ENCODE data around the gene BMP4. TPM values are rescaled to one million over a fixed set of nuclear protein-coding genes. Genes with fewer than 3 reads are reported as not detected.

Gene BMP4
- polyA plus RNA-seq, 3 donors from 2014 or later = not detected

DNA sequence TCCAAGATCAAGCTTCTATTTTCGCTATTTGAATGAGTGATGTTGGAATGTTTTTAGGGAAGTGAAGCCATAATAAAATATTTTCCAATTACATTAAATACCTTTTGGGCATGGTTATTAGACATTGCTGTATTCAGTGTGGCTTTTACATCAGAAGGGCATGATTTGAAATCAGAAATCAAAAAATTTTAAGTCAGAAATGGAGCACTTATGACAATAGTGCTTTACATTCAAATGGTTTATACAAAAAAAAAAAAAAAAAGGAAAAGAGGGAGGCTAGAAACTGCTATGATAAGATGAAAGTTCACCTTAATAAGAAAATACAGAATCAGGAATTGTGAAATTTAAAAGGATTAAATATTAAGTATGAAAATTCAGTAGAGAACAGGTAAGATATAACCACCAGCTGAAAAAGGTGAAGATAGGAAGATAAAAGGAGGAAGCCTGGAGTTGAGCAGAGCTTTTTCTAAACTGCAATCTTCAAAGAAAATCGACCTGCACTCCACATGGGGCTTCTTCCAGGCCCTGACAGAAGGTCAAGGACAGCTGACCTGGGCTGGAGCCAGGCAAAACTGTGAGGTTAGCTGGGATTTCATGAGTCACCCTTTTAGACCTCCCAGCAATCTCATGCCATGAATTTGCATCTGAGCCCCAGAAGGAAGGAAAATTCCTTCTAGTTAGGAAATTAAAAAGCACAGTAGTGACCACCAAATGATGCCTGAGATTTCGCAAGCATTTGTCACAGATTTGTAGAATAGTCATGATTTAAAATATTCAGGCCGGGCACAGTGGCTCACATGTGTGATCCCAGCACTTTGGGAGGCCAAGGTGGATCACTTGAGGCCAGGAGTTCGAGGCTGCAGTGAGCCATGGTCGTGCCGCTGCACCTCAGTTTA lies 23.4 kb upstream of the BMP4 start:
- H3K27me3 Mint-ChIP-seq (ENCODE audit: low read depth in 3 of 3) = peaks cover 0 to 3% (median 2%) of the 10 kb centered on the region in 3 donors
- H3K4me3 Mint-ChIP-seq = no peak overlapping the region
- no peak for DNase-seq
- peaks cover 0 to 2% (median 0%) of the 10 kb centered on the region in 3 donors for H3K36me3 Mint-ChIP-seq
- H3K9me3 Mint-ChIP-seq = peaks cover 2 to 19% (median 9%) of the 10 kb centered on the region in 6 donors
- H3K4me1 Mint-ChIP-seq = no peaks in the 10 kb centered on the region
- no peak overlapping the region for H3K27ac Mint-ChIP-seq

DNA sequence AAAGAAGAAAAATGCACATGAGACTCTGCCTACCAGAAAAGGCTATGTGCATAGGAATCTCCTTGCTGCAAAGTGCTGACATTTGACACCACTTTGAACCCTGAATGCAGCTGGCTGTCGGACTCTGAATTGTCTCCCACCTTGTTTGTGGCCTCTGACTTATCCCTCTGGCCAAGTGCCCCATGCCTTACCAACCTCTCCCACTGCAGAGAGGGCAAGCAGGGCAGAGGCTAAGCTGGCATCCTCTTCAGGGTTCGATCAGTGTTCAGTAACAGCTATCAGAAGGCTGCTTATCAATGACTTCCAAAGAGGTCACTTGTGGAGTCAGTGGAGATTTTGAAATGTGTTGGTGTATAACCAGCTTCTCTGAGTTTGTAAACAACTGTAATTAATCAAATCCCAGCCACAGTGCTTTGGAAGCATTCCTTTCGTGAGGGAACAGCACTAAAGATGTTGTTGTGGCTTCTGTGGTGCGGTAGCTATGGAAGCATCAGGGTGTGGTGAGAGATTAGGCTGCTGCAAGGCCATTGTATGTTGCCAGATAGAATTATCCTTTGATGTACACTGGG lies 22.6 kb upstream of the BMP4 start:
- H3K4me3 Mint-ChIP-seq = no peak overlapping the region
- DNase-seq = no peak
- H3K36me3 Mint-ChIP-seq = no peaks in the 10 kb centered on the region
- no peak overlapping the region for H3K27ac Mint-ChIP-seq
- H3K4me1 Mint-ChIP-seq = no peaks in the 10 kb centered on the region
- H3K27me3 Mint-ChIP-seq (ENCODE audit: low read depth in 3 of 3) = peaks cover 0 to 3% (median 2%) of the 10 kb centered on the region in 3 donors
- peaks cover 0 to 11% (median 3%) of the 10 kb centered on the region in 6 donors for H3K9me3 Mint-ChIP-seq

DNA sequence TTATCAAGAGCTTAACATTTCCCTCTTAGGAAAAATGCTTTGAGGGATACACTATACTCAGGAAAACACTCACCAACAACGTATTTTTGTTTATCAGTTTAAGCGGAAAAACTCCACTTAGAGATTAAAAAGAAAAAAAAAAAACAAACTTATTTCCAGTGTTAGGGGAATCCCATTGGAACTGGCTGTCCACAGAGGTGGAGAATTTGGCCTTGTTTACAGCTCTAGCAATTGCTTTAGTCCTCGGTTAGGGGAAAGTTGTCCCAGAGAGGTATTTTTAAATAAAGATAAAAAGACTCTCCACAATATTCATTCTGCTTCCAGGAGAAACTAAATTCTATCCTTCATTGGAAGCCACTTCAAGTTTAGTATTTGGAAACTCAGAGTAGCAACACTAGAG lies 21.6 kb upstream of the BMP4 start:
- Mint-ChIP-seq H3K36me3 (no peaks in the 10 kb centered on the region), H3K4me1 (no peaks in the 10 kb centered on the region), H3K27me3 (ENCODE audit: low read depth in 3 of 3) (peaks cover 0 to 3% (median 2%) of the 10 kb centered on the region in 3 donors), H3K27ac (no peak overlapping the region), H3K9me3 (peaks cover 0 to 4% (median 0%) of the 10 kb centered on the region in 6 donors), H3K4me3 (no peak overlapping the region)
- no peak for DNase-seq

DNA sequence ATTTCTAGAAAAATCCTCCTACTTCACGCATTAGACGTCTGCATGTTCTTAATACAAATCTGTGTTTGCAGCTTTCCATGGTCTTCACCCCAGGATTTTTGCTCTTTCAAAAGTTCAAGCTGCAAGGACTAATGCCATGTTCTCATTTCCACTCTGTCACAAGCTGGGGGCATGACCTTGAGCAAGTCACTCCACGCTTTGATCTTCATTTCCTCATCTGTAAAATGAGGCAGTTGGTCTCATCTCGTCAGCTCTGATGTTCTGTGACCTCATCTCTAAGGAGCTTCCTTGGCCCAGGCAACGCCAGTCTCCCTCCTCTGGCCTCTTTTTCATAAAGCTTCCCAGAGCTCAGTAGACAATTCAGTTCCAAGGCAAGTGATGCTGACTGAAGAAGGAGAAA lies 18.8 kb upstream of the BMP4 start:
- H3K36me3 Mint-ChIP-seq = no peaks in the 10 kb centered on the region
- peaks cover 0 to 2% (median 0%) of the 10 kb centered on the region in 6 donors for H3K9me3 Mint-ChIP-seq
- H3K4me3 Mint-ChIP-seq = no peak overlapping the region
- peaks cover 0 to 5% (median 4%) of the 10 kb centered on the region in 3 donors for H3K27me3 Mint-ChIP-seq (ENCODE audit: low read depth in 3 of 3)
- H3K27ac Mint-ChIP-seq = no peak overlapping the region
- no peaks in the 10 kb centered on the region for H3K4me1 Mint-ChIP-seq
- no peak for DNase-seq

DNA sequence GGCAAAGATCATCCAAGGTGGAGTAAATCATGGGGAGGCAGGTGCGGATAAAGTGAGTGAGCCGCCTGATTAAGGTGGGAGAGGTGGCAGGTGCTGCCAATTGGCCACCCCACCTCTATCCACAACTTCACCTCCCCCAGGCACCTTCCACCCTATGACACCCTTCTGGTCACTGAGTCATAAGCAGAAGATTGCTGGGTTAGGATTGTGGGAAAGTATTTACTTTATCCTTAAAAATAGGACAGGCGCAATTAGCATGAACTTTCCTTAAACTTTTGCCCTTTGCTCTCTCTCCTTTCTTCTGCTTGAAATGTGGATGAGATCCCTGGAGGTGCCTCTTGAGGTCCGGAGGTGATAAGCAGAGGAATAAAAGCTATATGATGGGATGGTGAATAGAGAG lies 14.9 kb upstream of the BMP4 start:
- Mint-ChIP-seq H3K27ac (no peak overlapping the region), H3K36me3 (no peaks in the 10 kb centered on the region), H3K4me3 (no peak overlapping the region), H3K27me3 (ENCODE audit: low read depth in 3 of 3) (peaks cover 0 to 11% (median 4%) of the 10 kb centered on the region in 3 donors), H3K9me3 (peaks cover 0 to 6% (median 2%) of the 10 kb centered on the region in 6 donors), H3K4me1 (no peaks in the 10 kb centered on the region)
- no peak for DNase-seq

DNA sequence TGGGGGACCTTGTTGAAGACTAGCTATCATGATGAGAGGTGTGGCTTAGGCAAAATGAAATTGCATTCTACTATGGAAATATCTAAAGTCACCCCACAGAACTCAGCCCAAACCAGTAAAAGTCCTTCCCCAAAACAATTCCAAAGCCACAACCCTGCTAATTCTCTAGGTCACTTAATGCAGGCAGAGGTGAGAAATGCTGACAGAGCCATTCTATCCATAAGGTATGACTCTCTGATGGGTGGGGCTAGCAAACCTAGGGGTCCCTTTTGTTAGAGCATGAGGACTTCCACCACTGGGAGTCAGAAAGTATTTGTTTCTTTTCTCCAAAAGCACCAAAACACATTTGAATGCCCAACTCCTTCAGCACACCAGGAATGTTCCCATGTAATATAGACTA lies 12.7 kb upstream of the BMP4 start:
- Mint-ChIP-seq H3K4me3 (no peak overlapping the region), H3K27ac (no peak overlapping the region), H3K9me3 (peaks cover 0 to 6% (median 2%) of the 10 kb centered on the region in 6 donors), H3K36me3 (no peaks in the 10 kb centered on the region), H3K4me1 (no peaks in the 10 kb centered on the region), H3K27me3 (ENCODE audit: low read depth in 3 of 3) (peaks cover 3 to 7% (median 7%) of the 10 kb centered on the region in 3 donors)
- no peak for DNase-seq

DNA sequence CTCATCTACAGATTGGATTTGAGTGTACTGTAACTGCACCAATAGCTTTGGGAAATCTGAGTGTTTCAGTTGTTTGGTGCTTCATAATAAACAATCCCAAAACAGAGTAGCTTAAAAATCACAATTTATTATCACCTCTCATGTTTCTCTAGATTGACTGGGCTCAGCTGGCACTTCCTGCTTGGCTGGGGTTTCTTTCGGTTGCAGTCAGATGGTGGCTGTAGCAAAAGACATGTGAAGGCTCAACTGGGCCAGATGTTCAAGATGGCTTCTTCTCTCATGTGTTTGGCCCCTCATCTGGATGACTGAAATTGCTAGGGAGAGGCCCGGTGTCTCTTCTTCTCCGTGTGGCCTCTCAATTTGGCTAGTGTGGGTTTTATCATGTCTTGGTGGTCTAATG lies 12.1 kb upstream of the BMP4 start:
- H3K4me3 Mint-ChIP-seq = no peak overlapping the region
- H3K9me3 Mint-ChIP-seq = peaks cover 0 to 6% (median 3%) of the 10 kb centered on the region in 6 donors
- H3K36me3 Mint-ChIP-seq = no peaks in the 10 kb centered on the region
- H3K4me1 Mint-ChIP-seq = no peaks in the 10 kb centered on the region
- DNase-seq = no peak
- H3K27me3 Mint-ChIP-seq (ENCODE audit: low read depth in 3 of 3) = peaks cover 4 to 7% (median 7%) of the 10 kb centered on the region in 3 donors
- H3K27ac Mint-ChIP-seq = no peak overlapping the region

DNA sequence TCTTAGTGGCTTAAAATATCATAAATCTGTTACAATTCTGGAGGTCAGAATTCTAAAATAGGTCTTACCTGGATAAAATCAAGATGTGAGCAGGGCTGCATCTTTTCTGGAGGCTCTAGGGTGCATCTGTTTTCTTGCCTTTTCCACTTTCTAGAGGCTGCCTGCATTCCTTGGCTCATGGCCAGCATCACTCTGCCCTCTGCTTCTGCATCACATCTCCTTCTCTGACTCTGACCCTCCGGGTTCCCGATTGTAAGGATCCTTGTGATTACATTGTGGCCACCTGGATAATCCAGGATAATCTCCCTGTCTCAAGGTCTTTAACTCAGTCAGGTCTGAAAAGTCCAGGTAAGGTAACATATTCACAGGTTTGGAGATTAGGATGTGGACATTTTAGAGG lies 11.0 kb upstream of the BMP4 start:
- Mint-ChIP-seq H3K4me1 (no peaks in the 10 kb centered on the region), H3K4me3 (no peak overlapping the region)

DNA sequence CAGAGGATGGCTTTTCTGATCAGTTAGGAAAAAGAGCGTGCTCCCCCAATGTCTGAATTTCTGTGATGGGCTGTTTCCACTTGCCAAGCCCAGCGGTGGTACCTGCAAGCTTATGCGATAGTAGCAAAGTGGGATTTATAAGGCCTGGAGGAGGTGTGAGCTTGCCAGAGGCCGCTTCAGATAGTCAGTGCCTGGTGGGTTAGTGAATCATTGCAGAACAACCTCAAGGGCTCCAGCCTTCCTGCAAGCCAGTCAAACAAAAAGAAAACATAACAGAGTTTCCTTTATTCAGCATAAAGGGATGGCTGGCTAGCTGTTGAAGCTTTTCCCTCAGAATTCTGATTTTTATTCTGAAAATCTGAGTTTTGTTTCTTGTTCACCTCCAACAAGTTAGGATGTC lies 7.6 kb upstream of the BMP4 start:
- Mint-ChIP-seq H3K9me3 (peaks cover 0 to 12% (median 1%) of the 10 kb centered on the region in 6 donors), H3K27me3 (ENCODE audit: low read depth in 3 of 3) (peaks cover 6 to 7% (median 6%) of the 10 kb centered on the region in 3 donors), H3K4me1 (no peaks in the 10 kb centered on the region), H3K36me3 (no peaks in the 10 kb centered on the region), H3K4me3 (no peak overlapping the region), H3K27ac (no peak overlapping the region)
- no peak for DNase-seq

More for the DNA sequence above, 11.0 kb upstream of the BMP4 start:
- no peak for DNase-seq
- peaks cover 0 to 11% (median 3%) of the 10 kb centered on the region in 6 donors for H3K9me3 Mint-ChIP-seq
- no peak overlapping the region for H3K27ac Mint-ChIP-seq
- no peaks in the 10 kb centered on the region for H3K36me3 Mint-ChIP-seq
- H3K27me3 Mint-ChIP-seq (ENCODE audit: low read depth in 3 of 3) = peaks cover 5 to 8% (median 7%) of the 10 kb centered on the region in 3 donors

DNA sequence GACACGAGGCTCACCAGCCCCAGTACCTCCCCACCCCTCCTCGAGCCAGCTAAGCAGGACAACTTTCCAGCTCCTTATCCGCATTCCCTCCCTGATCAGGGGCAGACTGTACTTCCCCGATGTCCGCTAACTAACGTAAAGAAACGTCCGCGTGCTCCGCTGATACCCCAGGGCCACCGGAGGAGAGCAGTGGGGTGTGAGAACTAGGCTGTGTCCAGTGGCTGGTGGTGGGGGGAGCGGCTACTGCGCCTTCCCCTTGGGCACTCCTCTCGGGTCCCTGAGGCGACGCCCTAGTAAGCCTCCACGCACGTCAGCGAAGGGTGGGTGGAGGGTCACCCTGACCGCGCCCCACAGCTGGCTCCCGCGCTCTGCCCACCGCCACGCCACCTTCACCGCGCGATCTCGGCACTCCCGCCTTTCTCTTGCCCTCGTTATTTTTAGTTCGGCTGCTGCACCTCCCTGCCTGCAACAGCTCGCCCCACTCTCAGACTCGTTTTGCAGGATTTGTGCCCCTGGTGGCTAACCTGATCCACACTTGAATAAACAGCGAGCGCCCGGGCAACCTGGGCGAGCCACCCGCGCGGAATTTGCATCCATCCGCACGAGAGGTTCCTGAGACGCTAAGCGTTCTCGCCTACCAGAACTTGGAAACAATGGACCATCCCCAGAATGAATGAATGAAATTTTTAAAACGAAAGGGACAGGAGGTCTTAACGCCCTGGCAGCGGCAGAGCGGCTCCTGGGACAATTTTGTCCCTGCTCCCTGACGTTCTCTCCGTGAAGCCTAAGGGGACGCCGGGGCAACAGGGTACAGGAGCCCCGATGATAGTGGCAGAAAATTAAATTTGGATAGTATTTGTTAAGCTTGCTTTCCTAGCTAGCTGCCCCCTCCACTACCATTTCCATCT lies 6.9 kb upstream of the BMP4 start:
- peaks cover 6 to 7% (median 6%) of the 10 kb centered on the region in 3 donors for H3K27me3 Mint-ChIP-seq (ENCODE audit: low read depth in 3 of 3)
- peaks cover 0 to 7% (median 0%) of the 10 kb centered on the region in 6 donors for H3K9me3 Mint-ChIP-seq
- no peaks in the 10 kb centered on the region for H3K4me1 Mint-ChIP-seq
- H3K27ac Mint-ChIP-seq = no peak overlapping the region
- no peak for DNase-seq
- H3K36me3 Mint-ChIP-seq = no peaks in the 10 kb centered on the region
- H3K4me3 Mint-ChIP-seq = no peak overlapping the region

DNA sequence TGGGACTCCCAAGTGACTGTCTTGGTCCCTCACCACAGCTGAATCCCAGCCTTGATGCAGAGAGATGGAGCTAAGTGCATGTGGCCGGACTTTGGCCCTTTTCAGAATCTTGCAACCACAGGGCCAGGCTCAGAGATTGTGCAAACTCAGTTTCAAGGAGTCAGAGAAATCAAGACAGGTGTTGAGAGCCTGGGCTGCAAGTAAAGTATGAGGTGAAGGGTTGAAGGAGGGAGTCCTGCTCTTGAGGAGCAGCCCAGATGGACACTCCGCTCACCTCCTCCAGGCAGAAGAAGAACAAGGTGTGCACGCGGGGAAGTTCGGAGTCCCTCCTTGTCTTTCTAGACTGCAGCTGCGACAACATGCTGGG lies 6.3 kb upstream of the BMP4 start:
- Mint-ChIP-seq H3K36me3 (no peaks in the 10 kb centered on the region), H3K27ac (no peak overlapping the region), H3K9me3 (peaks cover 0 to 6% (median 0%) of the 10 kb centered on the region in 6 donors), H3K4me3 (no peak overlapping the region), H3K4me1 (no peaks in the 10 kb centered on the region), H3K27me3 (ENCODE audit: low read depth in 3 of 3) (peaks cover 4 to 7% (median 7%) of the 10 kb centered on the region in 3 donors)
- no peak for DNase-seq

DNA sequence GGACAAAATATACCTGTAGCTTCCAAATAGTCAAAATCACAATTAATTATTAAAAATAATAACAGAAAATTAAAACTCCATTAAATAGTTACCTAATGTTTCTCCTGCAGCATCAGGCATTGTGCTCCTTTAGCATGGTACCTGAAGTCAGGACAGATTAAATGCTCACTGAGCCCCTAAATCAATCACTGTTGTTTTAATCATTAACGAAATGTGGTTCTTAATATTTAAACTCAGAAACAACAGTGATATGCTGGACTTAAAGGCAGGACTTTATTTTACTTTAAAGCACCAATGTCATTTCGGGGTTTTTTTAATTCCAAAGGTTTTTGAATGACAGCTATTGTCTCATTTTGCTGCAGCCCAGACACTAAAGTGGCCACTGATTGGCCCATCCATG lies 2.0 kb upstream of the BMP4 start:
- peaks cover 2 to 12% (median 7%) of the 10 kb centered on the region in 3 donors for H3K27me3 Mint-ChIP-seq (ENCODE audit: low read depth in 3 of 3)
- DNase-seq = no peak
- H3K27ac Mint-ChIP-seq = no peak overlapping the region
- H3K9me3 Mint-ChIP-seq = peaks cover 0 to 10% (median under 1%) of the 10 kb centered on the region in 6 donors
- H3K4me3 Mint-ChIP-seq = no peak overlapping the region
- H3K4me1 Mint-ChIP-seq = peaks cover 0 to 2% of the 10 kb centered on the region in 2 donors
- H3K36me3 Mint-ChIP-seq = no peaks in the 10 kb centered on the region

DNA sequence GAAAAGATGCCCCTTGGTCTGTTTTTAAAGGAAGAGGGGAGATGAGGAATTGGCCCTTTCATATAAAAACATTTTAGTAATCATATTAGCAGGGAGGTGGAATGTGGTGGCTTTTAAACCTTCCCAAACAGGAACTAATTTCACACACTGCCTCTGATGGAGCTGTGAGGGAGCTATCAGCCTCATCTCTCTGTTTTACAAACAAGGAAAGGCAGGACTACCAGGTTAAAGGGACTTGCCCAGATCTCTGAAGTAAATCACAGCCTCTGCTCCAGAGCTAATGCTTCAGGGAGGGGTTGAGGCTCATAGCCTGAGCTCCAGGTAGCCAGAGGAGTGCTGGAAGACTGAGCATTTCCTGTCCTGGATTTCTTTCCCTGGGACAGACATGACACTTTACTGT lies 1.1 kb upstream of the BMP4 start:
- DNase-seq = no peak
- no peak overlapping the region for H3K4me3 Mint-ChIP-seq
- H3K36me3 Mint-ChIP-seq = no peaks in the 10 kb centered on the region
- peaks cover 0 to 7% (median under 1%) of the 10 kb centered on the region in 6 donors for H3K9me3 Mint-ChIP-seq
- no peak overlapping the region for H3K27ac Mint-ChIP-seq
- H3K27me3 Mint-ChIP-seq (ENCODE audit: low read depth in 3 of 3) = peaks cover 2 to 13% (median 9%) of the 10 kb centered on the region in 3 donors
- H3K4me1 Mint-ChIP-seq = peaks cover 3 to 4% of the 10 kb centered on the region in 2 donors
